Epithelial cell of alveolus of lung (primary cell): Measurements from ENCODE around the gene ARHGEF5. TPM values are rescaled to one million over a fixed set of nuclear protein-coding genes. Genes with fewer than 3 reads are reported as not detected.

Experiments used
- total RNA-seq: library from RNA; depleted of rRNA; stranded (reverse); fragments of >200 nt; gene quantifications from 2 replicates; pipeline ENCODE4 v1.2.1, GENCODE V29; 2015

ARHGEF5 gene
- 1.7 and 3.4 TPM in 2 replicates for total RNA-seq

GRCh38 chr7:144355176-144355822, at the start of gene ARHGEF5:
ARHGEF5 (plus strand) TSS chr7:144355402; CDS start chr7:144362670, 7,268 bp downstream.

GRCh38 chr7:144311872-144312469, 43.2 kb upstream of the ARHGEF5 start, which contains the start of gene OR2A1:
OR2A1 (plus strand) TSS chr7:144312419; CDS start chr7:144318125, 5,706 bp downstream.

GRCh38 chr7:144403649-144404061, 48.5 kb downstream of the ARHGEF5 start, which contains the start of gene NOBOX:
NOBOX (minus strand) TSS chr7:144403693.

Other genes with a start within 250 kb of the ARHGEF5 start
- not detected in 2 replicates for gene OR2A2, start 245.8 kb upstream of the ARHGEF5 start, total RNA-seq
- gene OR2A14, start 232.2 kb upstream of the ARHGEF5 start, total RNA-seq, result not detected in 2 replicates
- 0.72 TPM in 1 of 2 replicates, not detected in the other for gene CTAGE4, start 171.9 kb upstream of the ARHGEF5 start, total RNA-seq
- gene ARHGEF35, start 159.6 kb upstream of the ARHGEF5 start, total RNA-seq, result 0.16 and 1.2 TPM in 2 replicates
- gene OR2A42, start 115.8 kb upstream of the ARHGEF5 start, total RNA-seq, result not detected in 2 replicates
- 0.13 and 0.56 TPM in 2 replicates for gene OR2A7, start 90.6 kb upstream of the ARHGEF5 start, total RNA-seq
- 0.08 and 0.26 TPM in 2 replicates for gene CTAGE8, start 86.1 kb upstream of the ARHGEF5 start, total RNA-seq
- 0.13 and 0.24 TPM in 2 replicates for gene OR2A1, start 43.0 kb upstream of the ARHGEF5 start, total RNA-seq
- gene NOBOX, start 48.3 kb downstream of the ARHGEF5 start, total RNA-seq, result not detected in 2 replicates